SK-N-MC (cell line): Measurements from ENCODE around the gene DLK2.

Experiments
- EZH2 ChIP-seq: fragments of 200-600 bp; sonication (generic); IDR thresholded peaks from one replicate; pipeline ENCODE4 v1.6.1; 2017; ENCODE audit warnings: antibody characterized with exemption
- FOXP2 ChIP-seq: optimal IDR thresholded peaks from 2 replicates; pipeline ENCODE3; 2011; ENCODE audit warnings: mild to moderate bottlenecking, moderate library complexity; ENCODE audit not compliant: insufficient read depth; ENCODE audit errors: extremely low read length, control extremely low read depth
- POLR2AphosphoS5 ChIP-seq: IDR thresholded peaks from 2 replicates; pipeline ENCODE4 v1.6.1; 2012; ENCODE audit warnings: mild to moderate bottlenecking, low read depth, low read length, borderline replicate concordance

DNA sequence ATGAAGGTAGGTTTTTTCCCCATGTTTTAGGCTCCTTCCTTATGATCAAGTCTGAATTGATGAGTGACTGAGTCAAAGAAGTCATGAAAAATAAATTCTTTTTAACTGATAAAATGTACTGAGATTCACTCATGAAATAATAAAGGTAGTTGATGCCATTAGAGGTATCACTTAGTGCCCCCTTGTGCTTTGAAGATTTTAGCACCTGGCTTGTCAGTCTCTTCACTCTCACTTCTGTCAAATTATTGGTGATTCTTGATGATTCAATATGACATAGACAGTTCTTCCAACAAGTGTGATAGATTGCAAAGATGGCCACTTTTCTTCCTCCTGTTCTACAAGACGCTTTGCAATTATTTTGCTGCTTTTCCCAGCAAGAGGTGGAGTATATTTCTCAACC, 4.2 kb upstream of the DLK2 start:
- no peak for TF ChIP-seq EZH2
- TF ChIP-seq POLR2AphosphoS5, result no peak
- no peak for TF ChIP-seq FOXP2
